Adipose tissue (tissue), 3 donors: ENCODE results near the gene HSPA12B. TPM values are rescaled to one million over a fixed set of nuclear protein-coding genes. Genes with fewer than 3 reads are reported as not detected.
A peak's percentile ranks its signal among the peaks of the same experiment; 100 is the strongest.

ENCODE experiments used
- H3K27ac ChIP-seq: one replicate; pipeline ENCODE4 v1.5.1; 2013; ENCODE audit warnings: low read depth, low read length
- WGBS, 3 donors: extraction: QIAGEN DNeasy Blood & Tissue Kit; methylation state at CpG; one replicate each; pipeline ENCODE4 v1.1.7; 2013; 5-methylcytosine and 5-hydroxymethylcytosine counted together
- polyA plus RNA-seq, 3 donors: library from polyadenylated mRNA; stranded (reverse); fragments of 200-250 nt; gene quantifications; one replicate each; pipeline ENCODE4 v1.2.3, GENCODE V29; 2013
- donor health status: healthy with polysubstance abuse.
- donor health status: Bipolar disorder and iron deficiency.
- donor health status: healthy.

Gene HSPA12B
- polyA plus RNA-seq, result 10 to 100 TPM in 2 of 3 donors, 1 to 10 TPM in 1; 2.5 to 31.8 (median 26.4) TPM

GRCh38 chr20:3732327-3733118 is at the start of gene HSPA12B:
TSS of gene HSPA12B (plus strand) at chr20:3732685. CDS start at chr20:3738675, 5,990 bp downstream.
- 7 to 28% (median 13%) methylated on average over 12 to 64 of the region's 67 CpGs for WGBS, 3 donors
- H3K27ac ChIP-seq, result no peak within 1 kb of the TSS

- H3K27ac ChIP-seq, result no peak overlapping the region
- WGBS, 3 donors, result 48 to 73% (median 69%) methylated on average over 7 of the region's 7 CpGs
These were observed 47.1 kb upstream of the HSPA12B start for GRCh38 chr20:3685341-3685740.

GRCh38 chr20:3686421-3686820 is 46.1 kb upstream of the HSPA12B start:
- no peak overlapping the region for H3K27ac ChIP-seq
- 62 to 72% (median 65%) methylated on average over 7 of the region's 7 CpGs for WGBS, 3 donors

GRCh38 chr20:3686867-3687321 is 45.6 kb upstream of the HSPA12B start:
- 33 to 44% (median 41%) methylated on average over 9 of the region's 9 CpGs for WGBS, 3 donors
- H3K27ac ChIP-seq, result no peak overlapping the region

GRCh38 chr20:3687655-3688054 is 44.8 kb upstream of the HSPA12B start:
- peak overlapping the region; percentile 1 for H3K27ac ChIP-seq
- 58 to 64% (median 60%) methylated on average over 2 of the region's 2 CpGs for WGBS, 3 donors

GRCh38 chr20:3689978-3690377 is 42.5 kb upstream of the HSPA12B start:
- H3K27ac ChIP-seq, result no peak overlapping the region
- WGBS, 3 donors, result 81 to 95% (median 90%) methylated on average over 11 of the region's 11 CpGs

GRCh38 chr20:3690413-3690812 is 42.1 kb upstream of the HSPA12B start:
- 97 to 100% (median 98%) methylated on average over 3 of the region's 3 CpGs for WGBS, 3 donors

GRCh38 chr20:3691306-3691705 is 41.2 kb upstream of the HSPA12B start:
- no peak overlapping the region for H3K27ac ChIP-seq
- 90 to 94% (median 90%) methylated on average over 16 of the region's 16 CpGs for whole genome bisulfite sequencing, 3 donors

More at GRCh38 chr20:3690413-3690812, 42.1 kb upstream of the HSPA12B start:
- no peak overlapping the region for H3K27ac ChIP-seq

GRCh38 chr20:3691897-3692296 is 40.6 kb upstream of the HSPA12B start:
- no peak overlapping the region for H3K27ac ChIP-seq
- 80 to 95% (median 88%) methylated on average over 9 of the region's 9 CpGs for WGBS, 3 donors

- no peak overlapping the region for H3K27ac ChIP-seq
- WGBS, 3 donors, result 92 to 93% (median 92%) methylated on average over 19 to 23 of the region's 23 CpGs
These were observed 39.7 kb upstream of the HSPA12B start for GRCh38 chr20:3692706-3693294.

GRCh38 chr20:3693376-3693775 is 39.1 kb upstream of the HSPA12B start:
- H3K27ac ChIP-seq, result no peak overlapping the region
- 84 to 94% (median 91%) methylated on average over 13 of the region's 13 CpGs for WGBS, 3 donors

GRCh38 chr20:3694864-3695263 is 37.6 kb upstream of the HSPA12B start:
- 91 to 94% (median 94%) methylated on average over 5 of the region's 5 CpGs for WGBS, 3 donors
- H3K27ac ChIP-seq, result no peak overlapping the region

GRCh38 chr20:3696200-3696599 is 36.3 kb upstream of the HSPA12B start:
- WGBS, 3 donors, result 84 to 95% (median 93%) methylated on average over 1 of the region's 1 CpG
- no peak overlapping the region for H3K27ac ChIP-seq

GRCh38 chr20:3696745-3697587 is 35.5 kb upstream of the HSPA12B start:
- 84 to 89% (median 87%) methylated on average over 15 of the region's 15 CpGs for WGBS, 3 donors
- H3K27ac ChIP-seq, result no peak overlapping the region

- no peak overlapping the region for H3K27ac ChIP-seq
- WGBS, 3 donors, result 75 to 85% (median 84%) methylated on average over 18 of the region's 18 CpGs
These were observed 34.7 kb upstream of the HSPA12B start for GRCh38 chr20:3697588-3698305.

- 59 to 88% (median 71%) methylated on average over 6 of the region's 6 CpGs for WGBS, 3 donors
- H3K27ac ChIP-seq, result no peak overlapping the region
These were observed 33.9 kb upstream of the HSPA12B start for GRCh38 chr20:3698591-3699001.

- H3K27ac ChIP-seq, result no peak overlapping the region
These were observed 33.4 kb upstream of the HSPA12B start for GRCh38 chr20:3699037-3699436.

More at GRCh38 chr20:3699037-3699436, 33.4 kb upstream of the HSPA12B start:
- WGBS, 3 donors, result 90 to 96% (median 92%) methylated on average over 15 to 16 of the region's 16 CpGs
